ENCODE data around the gene AMBN.

Gene AMBN

DNA sequence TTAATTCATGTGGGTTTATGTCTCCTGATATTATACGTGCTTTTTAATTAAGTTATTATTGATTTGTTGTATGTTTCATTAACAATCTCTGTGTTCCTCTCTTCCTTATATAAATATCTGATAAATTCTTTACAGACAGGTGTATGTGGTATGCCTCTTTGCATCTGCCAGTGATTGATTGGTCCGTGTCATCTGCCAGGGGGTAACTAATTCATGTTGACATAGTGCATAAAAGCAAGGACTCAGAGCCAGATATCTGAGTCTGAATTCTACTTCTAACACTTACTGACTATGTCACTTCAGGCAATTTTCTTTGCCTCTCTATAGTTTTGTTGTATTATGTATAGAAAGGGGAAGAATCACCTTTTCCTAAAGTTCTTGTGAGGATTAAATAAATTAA lies 5.2 kb upstream of the AMBN start:
- H3K4me2 ChIP-seq (ENCODE audit: low read length), result no peak overlapping the region
- H4K91ac ChIP-seq (ENCODE audit: low read depth, low read length), result no peak overlapping the region
- H3K23ac ChIP-seq (ENCODE audit: low read length), result no peak overlapping the region
- H3K79me1 ChIP-seq (ENCODE audit: low read length), result no peaks in the 10 kb centered on the region
- no peak overlapping the region for H2BK12ac ChIP-seq (ENCODE audit: low read length)
- no peak overlapping the region for H2BK120ac ChIP-seq (ENCODE audit: insufficient read depth, low read length, poor library complexity)
- H3K27me3 ChIP-seq (ENCODE audit: insufficient read depth, low read length), result no peaks in the 10 kb centered on the region
- no peak overlapping the region for H2AK5ac ChIP-seq (ENCODE audit: low read length)
- H4K8ac ChIP-seq (ENCODE audit: low read depth, low read length), result no peak overlapping the region
- no peak overlapping the region for H3K9ac ChIP-seq (ENCODE audit: low read length)
- DNase-seq, result no peak
- H3K4me3 ChIP-seq (ENCODE audit: low read depth, low read length), result no peak overlapping the region
- H3K9me3 ChIP-seq (ENCODE audit: insufficient read depth, low read depth, low read length), result no peaks in the 10 kb centered on the region
- no peak overlapping the region for H3K14ac ChIP-seq (ENCODE audit: low read length)
- no peaks in the 10 kb centered on the region for H3K4me1 ChIP-seq (ENCODE audit: control insufficient read depth in 1 of 2, insufficient read depth in 2 of 2, low read length in 2 of 2)
- no peak overlapping the region for H3K18ac ChIP-seq (ENCODE audit: low read length)
- H3K27ac ChIP-seq (ENCODE audit: low read depth, low read length), result no peak overlapping the region
- no peaks in the 10 kb centered on the region for H3K79me2 ChIP-seq (ENCODE audit: control insufficient read depth, insufficient read depth, low read length, poor library complexity)
- H4K12ac ChIP-seq (ENCODE audit: low read depth, low read length), result no peak overlapping the region
- no peak overlapping the region for H2BK5ac ChIP-seq (ENCODE audit: low read depth, low read length, poor library complexity)
- no CpG with 5 or more reads among the region's 2 CpGs for WGBS (ENCODE audit: extremely low coverage, insufficient coverage, insufficient read length)
- no peak overlapping the region for H2AFZ ChIP-seq (ENCODE audit: insufficient read depth, low read length, poor library complexity)
- no peak overlapping the region for H3K4ac ChIP-seq (ENCODE audit: low read depth, low read length)
- H3K36me3 ChIP-seq (ENCODE audit: control insufficient read depth in 1 of 2, insufficient read depth in 2 of 2, low read length in 2 of 2), result no peaks in the 10 kb centered on the region

DNA sequence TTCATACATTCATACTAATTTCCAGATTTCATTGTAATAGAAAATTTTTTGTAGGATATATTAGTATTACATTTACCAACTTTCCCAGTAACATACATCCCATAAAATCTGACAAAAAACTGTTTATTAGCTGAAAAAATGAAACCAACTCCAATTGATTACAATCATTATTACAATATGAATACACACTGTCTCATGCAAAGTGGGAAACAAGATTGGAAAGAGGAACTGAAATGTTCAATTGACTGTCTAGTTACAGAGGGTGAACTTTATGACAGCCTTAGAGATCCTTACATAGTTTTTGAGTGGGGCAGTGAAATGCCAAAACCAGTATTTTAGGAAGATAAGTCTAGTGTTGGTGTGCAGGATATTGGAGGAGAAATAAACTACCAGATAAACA lies 2.3 kb upstream of the AMBN start:
- H3K4me1 ChIP-seq (ENCODE audit: control insufficient read depth in 1 of 2, insufficient read depth in 2 of 2, low read length in 2 of 2), result no peaks in the 10 kb centered on the region
- H4K12ac ChIP-seq (ENCODE audit: low read depth, low read length), result no peak overlapping the region
- H3K9ac ChIP-seq (ENCODE audit: low read length), result no peak overlapping the region
- no peak overlapping the region for H2AFZ ChIP-seq (ENCODE audit: insufficient read depth, low read length, poor library complexity)
- no peaks in the 10 kb centered on the region for H3K79me1 ChIP-seq (ENCODE audit: low read length)
- no peak overlapping the region for H3K23ac ChIP-seq (ENCODE audit: low read length)
- no peaks in the 10 kb centered on the region for H3K27me3 ChIP-seq (ENCODE audit: insufficient read depth, low read length)
- no peaks in the 10 kb centered on the region for H3K36me3 ChIP-seq (ENCODE audit: control insufficient read depth in 1 of 2, insufficient read depth in 2 of 2, low read length in 2 of 2)
- no peak overlapping the region for H4K91ac ChIP-seq (ENCODE audit: low read depth, low read length)
- no peaks in the 10 kb centered on the region for H3K9me3 ChIP-seq (ENCODE audit: insufficient read depth, low read depth, low read length)
- no peak overlapping the region for H3K4me2 ChIP-seq (ENCODE audit: low read length)
- H3K4ac ChIP-seq (ENCODE audit: low read depth, low read length), result no peak overlapping the region
- H3K14ac ChIP-seq (ENCODE audit: low read length), result no peak overlapping the region
- H3K18ac ChIP-seq (ENCODE audit: low read length), result no peak overlapping the region
- no peak overlapping the region for H3K27ac ChIP-seq (ENCODE audit: low read depth, low read length)
- no peak overlapping the region for H2BK5ac ChIP-seq (ENCODE audit: low read depth, low read length, poor library complexity)
- no peak overlapping the region for H2BK12ac ChIP-seq (ENCODE audit: low read length)
- no peak for DNase-seq
- no peaks in the 10 kb centered on the region for H3K79me2 ChIP-seq (ENCODE audit: control insufficient read depth, insufficient read depth, low read length, poor library complexity)
- no peak overlapping the region for H3K4me3 ChIP-seq (ENCODE audit: low read depth, low read length)
- no peak overlapping the region for H2BK120ac ChIP-seq (ENCODE audit: insufficient read depth, low read length, poor library complexity)
- H4K8ac ChIP-seq (ENCODE audit: low read depth, low read length), result no peak overlapping the region
- no peak overlapping the region for H2AK5ac ChIP-seq (ENCODE audit: low read length)

DNA sequence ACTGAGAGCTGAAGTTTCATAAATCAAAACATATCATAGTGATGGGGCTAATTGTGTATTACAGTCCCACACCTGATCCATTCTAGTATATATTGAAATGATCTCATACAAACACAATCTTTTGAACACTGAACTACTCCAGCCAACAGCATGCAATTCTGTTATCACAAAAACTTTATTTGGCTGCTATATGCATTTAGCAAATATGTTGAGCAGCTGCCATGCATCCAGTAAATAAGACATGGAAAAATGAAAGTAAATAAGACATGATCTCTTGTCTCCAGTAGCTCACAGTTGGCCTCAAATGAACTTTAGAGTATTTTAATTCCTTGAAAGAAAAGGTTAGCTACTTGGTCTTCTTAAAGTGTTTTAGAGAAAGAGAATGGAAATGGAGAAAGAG lies 2.1 kb downstream of the AMBN start:
- Histone ChIP-seq H3K27me3 (ENCODE audit: insufficient read depth, low read length) (no peaks in the 10 kb centered on the region), H3K4me1 (ENCODE audit: control insufficient read depth in 1 of 2, insufficient read depth in 2 of 2, low read length in 2 of 2) (no peaks in the 10 kb centered on the region), H3K4me3 (ENCODE audit: low read depth, low read length) (no peak overlapping the region), H2BK5ac (ENCODE audit: low read depth, low read length, poor library complexity) (no peak overlapping the region), H3K4ac (ENCODE audit: low read depth, low read length) (no peak overlapping the region), H3K14ac (ENCODE audit: low read length) (no peak overlapping the region), H3K36me3 (ENCODE audit: control insufficient read depth in 1 of 2, insufficient read depth in 2 of 2, low read length in 2 of 2) (peaks cover 0 to 2% of the 10 kb centered on the region in 2 experiments), H2BK12ac (ENCODE audit: low read length) (no peak overlapping the region), H3K79me1 (ENCODE audit: low read length) (no peaks in the 10 kb centered on the region), H3K23ac (ENCODE audit: low read length) (no peak overlapping the region), H4K91ac (ENCODE audit: low read depth, low read length) (no peak overlapping the region), H4K12ac (ENCODE audit: low read depth, low read length) (no peak overlapping the region), H3K79me2 (ENCODE audit: control insufficient read depth, insufficient read depth, low read length, poor library complexity) (no peaks in the 10 kb centered on the region), H3K18ac (ENCODE audit: low read length) (no peak overlapping the region), H3K4me2 (ENCODE audit: low read length) (no peak overlapping the region), H3K9ac (ENCODE audit: low read length) (no peak overlapping the region), H3K27ac (ENCODE audit: low read depth, low read length) (no peak overlapping the region), H2AK5ac (ENCODE audit: low read length) (no peak overlapping the region), H4K8ac (ENCODE audit: low read depth, low read length) (no peak overlapping the region), H2BK120ac (ENCODE audit: insufficient read depth, low read length, poor library complexity) (no peak overlapping the region), H3K9me3 (ENCODE audit: insufficient read depth, low read depth, low read length) (no peaks in the 10 kb centered on the region), H2AFZ (ENCODE audit: insufficient read depth, low read length, poor library complexity) (no peak overlapping the region)
- DNase-seq, result no peak

DNA sequence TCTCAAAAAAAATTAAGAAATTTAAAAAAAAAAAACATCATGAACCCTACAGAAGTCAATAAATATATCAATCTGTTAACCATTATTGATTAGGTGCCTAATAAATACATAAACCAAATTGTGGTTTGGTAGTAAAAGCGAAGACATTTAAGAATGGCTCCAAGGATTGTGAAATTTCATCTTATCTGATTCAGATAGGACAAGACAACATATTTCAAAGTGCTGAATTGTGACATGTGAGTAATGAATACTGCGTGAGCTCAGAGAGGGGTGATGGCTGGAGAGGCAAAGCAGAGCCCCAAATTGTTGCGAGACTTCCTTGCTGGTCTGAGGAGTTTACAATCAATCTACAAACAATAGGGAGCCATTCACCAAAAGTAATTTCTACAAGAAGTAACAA lies 8.2 kb downstream of the AMBN start:
- Histone ChIP-seq H3K18ac (ENCODE audit: low read length) (no peak overlapping the region), H2BK12ac (ENCODE audit: low read length) (no peak overlapping the region), H3K27me3 (ENCODE audit: insufficient read depth, low read length) (no peaks in the 10 kb centered on the region), H3K4ac (ENCODE audit: low read depth, low read length) (no peak overlapping the region), H3K9ac (ENCODE audit: low read length) (no peak overlapping the region), H2BK120ac (ENCODE audit: insufficient read depth, low read length, poor library complexity) (no peak overlapping the region), H3K4me2 (ENCODE audit: low read length) (no peak overlapping the region), H3K23ac (ENCODE audit: low read length) (no peak overlapping the region), H2AK5ac (ENCODE audit: low read length) (no peak overlapping the region), H2BK5ac (ENCODE audit: low read depth, low read length, poor library complexity) (no peak overlapping the region), H3K27ac (ENCODE audit: low read depth, low read length) (no peak overlapping the region), H4K8ac (ENCODE audit: low read depth, low read length) (no peak overlapping the region), H3K79me2 (ENCODE audit: control insufficient read depth, insufficient read depth, low read length, poor library complexity) (no peaks in the 10 kb centered on the region), H4K12ac (ENCODE audit: low read depth, low read length) (no peak overlapping the region), H3K79me1 (ENCODE audit: low read length) (no peaks in the 10 kb centered on the region), H4K91ac (ENCODE audit: low read depth, low read length) (no peak overlapping the region), H2AFZ (ENCODE audit: insufficient read depth, low read length, poor library complexity) (no peak overlapping the region), H3K4me3 (ENCODE audit: low read depth, low read length) (no peak overlapping the region), H3K9me3 (ENCODE audit: insufficient read depth, low read depth, low read length) (no peaks in the 10 kb centered on the region), H3K14ac (ENCODE audit: low read length) (no peak overlapping the region), H3K36me3 (ENCODE audit: control insufficient read depth in 1 of 2, insufficient read depth in 2 of 2, low read length in 2 of 2) (no peaks in the 10 kb centered on the region), H3K4me1 (ENCODE audit: control insufficient read depth in 1 of 2, insufficient read depth in 2 of 2, low read length in 2 of 2) (no peaks in the 10 kb centered on the region)
- peak in 1 of 2 donors; percentile 72 for DNase-seq
- no CpG with 5 or more reads among the region's 3 CpGs for WGBS (ENCODE audit: extremely low coverage, insufficient coverage, insufficient read length)

DNA sequence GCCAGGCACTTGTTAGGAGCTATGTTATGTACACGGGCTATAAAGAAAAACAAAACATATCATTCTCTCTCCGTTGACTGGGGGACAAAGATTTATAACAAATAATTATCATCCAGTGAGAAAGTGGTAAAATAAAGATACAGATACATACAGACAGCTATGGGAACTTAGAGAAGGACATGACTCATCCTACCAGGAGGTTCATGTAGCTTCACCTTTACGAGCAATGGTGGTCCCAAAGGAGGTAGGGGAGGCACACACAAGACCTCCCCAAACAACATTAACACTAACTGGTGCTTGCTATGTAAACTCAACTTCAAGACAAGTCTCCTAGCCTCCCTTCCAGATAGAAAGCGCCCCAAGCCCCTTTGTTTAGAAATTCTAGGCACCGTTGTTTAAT lies 8.9 kb downstream of the AMBN start:
- Histone ChIP-seq H3K27me3 (ENCODE audit: insufficient read depth, low read length) (no peaks in the 10 kb centered on the region), H3K4me2 (ENCODE audit: low read length) (no peak overlapping the region)

More for the DNA sequence above, 8.9 kb downstream of the AMBN start:
- Histone ChIP-seq H2AFZ (ENCODE audit: insufficient read depth, low read length, poor library complexity) (no peak overlapping the region), H3K4me1 (ENCODE audit: control insufficient read depth in 1 of 2, insufficient read depth in 2 of 2, low read length in 2 of 2) (no peaks in the 10 kb centered on the region), H3K14ac (ENCODE audit: low read length) (no peak overlapping the region), H3K23ac (ENCODE audit: low read length) (no peak overlapping the region), H3K27ac (ENCODE audit: low read depth, low read length) (no peak overlapping the region), H2BK12ac (ENCODE audit: low read length) (no peak overlapping the region), H3K9me3 (ENCODE audit: insufficient read depth, low read depth, low read length) (no peaks in the 10 kb centered on the region), H3K79me2 (ENCODE audit: control insufficient read depth, insufficient read depth, low read length, poor library complexity) (no peaks in the 10 kb centered on the region), H3K4me3 (ENCODE audit: low read depth, low read length) (no peak overlapping the region), H4K91ac (ENCODE audit: low read depth, low read length) (no peak overlapping the region), H3K9ac (ENCODE audit: low read length) (no peak overlapping the region), H3K4ac (ENCODE audit: low read depth, low read length) (no peak overlapping the region), H2AK5ac (ENCODE audit: low read length) (no peak overlapping the region), H2BK120ac (ENCODE audit: insufficient read depth, low read length, poor library complexity) (no peak overlapping the region), H2BK5ac (ENCODE audit: low read depth, low read length, poor library complexity) (no peak overlapping the region), H3K36me3 (ENCODE audit: control insufficient read depth in 1 of 2, insufficient read depth in 2 of 2, low read length in 2 of 2) (no peaks in the 10 kb centered on the region), H4K8ac (ENCODE audit: low read depth, low read length) (no peak overlapping the region), H3K79me1 (ENCODE audit: low read length) (no peaks in the 10 kb centered on the region), H3K18ac (ENCODE audit: low read length) (no peak overlapping the region), H4K12ac (ENCODE audit: low read depth, low read length) (no peak overlapping the region)
- no CpG with 5 or more reads among the region's 5 CpGs for WGBS (ENCODE audit: extremely low coverage, insufficient coverage, insufficient read length)
- DNase-seq, result no peak
